Central memory CD8-positive, alpha-beta T cell (primary cell): ENCODE data around the gene TBC1D5.
A peak's percentile ranks its signal among the peaks of the same experiment; 100 is the strongest.
"Not testable (repeated sequence)": the region's sequence is repeated elsewhere in the genome, so short reads cannot be mapped to it uniquely, and the experiment has no call there.

Experiments used
- ATAC-seq: fragments of 150-1000 bp; cut with Tn5 transposase; replicated peaks from 2 replicates; pipeline ENCODE4 v1.10.0; 2022; ENCODE audit warnings: mild to moderate bottlenecking, moderate FRiP score, moderate number of reproducible peaks; ENCODE audit not compliant: poor library complexity, severe bottlenecking; ENCODE audit errors: extremely low read depth
- DNase-seq, 2 donors: peaks; one replicate each; pipeline ENCODE4 v3.0.0; 2021; ENCODE audit warnings: low spot score in 2 of 2
- H3K27ac Mint-ChIP-seq: one replicate; pipeline ENCODE4 v1.8.0; 2022; ENCODE audit warnings: low read depth, mild to moderate bottlenecking, moderate library complexity, mixed read lengths
- H3K27me3 Mint-ChIP-seq: one replicate; pipeline ENCODE4 v1.8.0; 2022; ENCODE audit warnings: mixed read lengths
- H3K36me3 Mint-ChIP-seq: one replicate; pipeline ENCODE4 v1.8.0; 2022; ENCODE audit warnings: mild to moderate bottlenecking, moderate library complexity, mixed read lengths; ENCODE audit not compliant: insufficient read depth
- H3K4me1 Mint-ChIP-seq: one replicate; pipeline ENCODE4 v1.8.0; 2022; ENCODE audit warnings: mixed read lengths
- H3K4me3 Mint-ChIP-seq: one replicate; pipeline ENCODE4 v1.8.0; 2022; ENCODE audit warnings: mild to moderate bottlenecking, moderate library complexity, mixed read lengths
- H3K9me3 Mint-ChIP-seq: one replicate; pipeline ENCODE4 v1.8.0; 2022; ENCODE audit warnings: mixed read lengths

Gene TBC1D5

GRCh38 chr3:17742102-17742879 is at the start of gene TBC1D5:
TBC1D5 (minus strand) TSS chr3:17742631; CDS start chr3:17508570, 234,061 bp downstream.
- DNase-seq (peak; percentile 73 to 88), ATAC-seq (peak; percentile 94)
- Mint-ChIP-seq H3K9me3 (no peaks in the 10 kb centered on the region), H3K27ac (peak within 1 kb of the TSS; percentile 83), H3K4me3 (peak within 1 kb of the TSS; percentile 86), H3K4me1 (peaks cover 32% of the 10 kb centered on the region), H3K36me3 (peaks cover 6% of the 10 kb centered on the region), H3K27me3 (no peaks in the 10 kb centered on the region)

GRCh38 chr3:17783426-17783825 is 41.0 kb upstream of the TBC1D5 start:
- Mint-ChIP-seq H3K4me1 (peaks cover 13% of the 10 kb centered on the region), H3K27ac (no peak overlapping the region), H3K4me3 (no peak overlapping the region), H3K27me3 (no peaks in the 10 kb centered on the region), H3K9me3 (peaks cover 5% of the 10 kb centered on the region), H3K36me3 (no peaks in the 10 kb centered on the region)
- no peak for ATAC-seq
- no peak for DNase-seq

- Mint-ChIP-seq H3K4me3 (no peak overlapping the region), H3K36me3 (no peaks in the 10 kb centered on the region), H3K27me3 (no peaks in the 10 kb centered on the region), H3K9me3 (peaks cover 5% of the 10 kb centered on the region), H3K4me1 (peaks cover 13% of the 10 kb centered on the region), H3K27ac (no peak overlapping the region)
- ATAC-seq (no peak), DNase-seq (no peak)
Observed at GRCh38 chr3:17782751-17783150, 40.3 kb upstream of the TBC1D5 start.

GRCh38 chr3:17780369-17780768 is 37.9 kb upstream of the TBC1D5 start:
- not testable (repeated sequence) for ATAC-seq, H3K9me3 Mint-ChIP-seq, DNase-seq, H3K27ac Mint-ChIP-seq, H3K27me3 Mint-ChIP-seq, H3K36me3 Mint-ChIP-seq, H3K4me3 Mint-ChIP-seq
- peaks cover 16% of the 10 kb centered on the region for H3K4me1 Mint-ChIP-seq

GRCh38 chr3:17779304-17780250 is 37.1 kb upstream of the TBC1D5 start:
- DNase-seq, H3K27me3 Mint-ChIP-seq, H3K4me3 Mint-ChIP-seq, H3K36me3 Mint-ChIP-seq, H3K9me3 Mint-ChIP-seq: not testable (repeated sequence)
- Mint-ChIP-seq H3K27ac (peak overlapping the region; percentile 33), H3K4me1 (peaks cover 23% of the 10 kb centered on the region)
- ATAC-seq, result peak; percentile 38

GRCh38 chr3:17777326-17777725 is 34.9 kb upstream of the TBC1D5 start:
- not testable (repeated sequence) for H3K27ac Mint-ChIP-seq, H3K4me3 Mint-ChIP-seq, H3K36me3 Mint-ChIP-seq, DNase-seq, ATAC-seq, H3K27me3 Mint-ChIP-seq, H3K9me3 Mint-ChIP-seq
- H3K4me1 Mint-ChIP-seq, result peaks cover 23% of the 10 kb centered on the region

- Mint-ChIP-seq H3K9me3 (no peaks in the 10 kb centered on the region), H3K27ac (no peak overlapping the region), H3K4me3 (peak overlapping the region; percentile 46), H3K4me1 (peaks cover 21% of the 10 kb centered on the region), H3K27me3 (no peaks in the 10 kb centered on the region), H3K36me3 (no peaks in the 10 kb centered on the region)
- DNase-seq, result no peak
- ATAC-seq, result no peak
Observed at GRCh38 chr3:17775073-17775472, 32.6 kb upstream of the TBC1D5 start.

GRCh38 chr3:17774180-17774910 is 31.9 kb upstream of the TBC1D5 start:
- not testable (repeated sequence) for H3K27ac Mint-ChIP-seq, H3K9me3 Mint-ChIP-seq, H3K36me3 Mint-ChIP-seq, H3K27me3 Mint-ChIP-seq
- ATAC-seq (peak; percentile 76), DNase-seq (peak; percentile 15 to 41)
- Mint-ChIP-seq H3K4me1 (peaks cover 13% of the 10 kb centered on the region), H3K4me3 (peak overlapping the region; percentile 46)

- no peaks in the 10 kb centered on the region for H3K36me3 Mint-ChIP-seq
- no peak overlapping the region for H3K4me3 Mint-ChIP-seq
- ATAC-seq (no peak), DNase-seq (no peak)
- H3K27ac Mint-ChIP-seq, result no peak overlapping the region
- no peaks in the 10 kb centered on the region for H3K9me3 Mint-ChIP-seq
- H3K4me1 Mint-ChIP-seq, result peaks cover 13% of the 10 kb centered on the region
- H3K27me3 Mint-ChIP-seq, result no peaks in the 10 kb centered on the region
Observed at GRCh38 chr3:17772556-17772955, 30.1 kb upstream of the TBC1D5 start.

- no peaks in the 10 kb centered on the region for H3K9me3 Mint-ChIP-seq
- H3K27ac Mint-ChIP-seq, result no peak overlapping the region
- H3K27me3 Mint-ChIP-seq, result no peaks in the 10 kb centered on the region
- DNase-seq (no peak), ATAC-seq (no peak)
- no peaks in the 10 kb centered on the region for H3K36me3 Mint-ChIP-seq
- H3K4me1 Mint-ChIP-seq, result peaks cover 13% of the 10 kb centered on the region
- H3K4me3 Mint-ChIP-seq, result no peak overlapping the region
Observed at GRCh38 chr3:17771177-17772017, 29.0 kb upstream of the TBC1D5 start.

GRCh38 chr3:17770682-17771081 is 28.3 kb upstream of the TBC1D5 start:
- Mint-ChIP-seq H3K4me3 (no peak overlapping the region), H3K9me3 (no peaks in the 10 kb centered on the region), H3K36me3 (no peaks in the 10 kb centered on the region), H3K27ac (no peak overlapping the region), H3K27me3 (no peaks in the 10 kb centered on the region), H3K4me1 (peaks cover 13% of the 10 kb centered on the region)
- ATAC-seq, result no peak
- DNase-seq, result no peak
